Body of pancreas (tissue), 4 donors: ENCODE results near the gene VMO1. TPM values are rescaled to one million over a fixed set of nuclear protein-coding genes. Genes with fewer than 3 reads are reported as not detected.

Source experiments
- ATAC-seq: fragments of 150-250 bp; one replicate; pipeline ENCODE4 v1.9.1; 2016
- DNase-seq, 4 donors: peaks; one replicate each; pipeline ENCODE4 v3.0.0-alpha.2; 2019
- H3K27ac ChIP-seq, 4 donors: fragments of 200-600 bp; sonication (generic); 1 replicate in 3 of 4; 2 replicates in 1 of 4; pipeline versions ENCODE4 v1.5.1 to v1.6.1; 2016 to 2019; ENCODE audit warnings: mild to moderate bottlenecking in 1 of 4, mixed read lengths in 1 of 4, moderate library complexity in 1 of 4
- H3K27me3 ChIP-seq, 2 donors: fragments of 200-600 bp; sonication (generic); one replicate each; pipeline ENCODE4 v1.6.0; 2016; ENCODE audit warnings: mild to moderate bottlenecking in 1 of 2
- H3K36me3 ChIP-seq, 2 donors: fragments of 200-600 bp; sonication (generic); replicated peaks in 1 of 2; 2 replicates each; pipeline ENCODE4 v1.5.1; 2016; ENCODE audit warnings: low read depth in 2 of 2; ENCODE audit not compliant: insufficient read depth in 1 of 2
- H3K4me1 ChIP-seq: fragments of 200-600 bp; sonication (generic); one replicate; pipeline ENCODE4 v1.6.0; 2016
- H3K4me3 ChIP-seq, 2 donors: fragments of 200-600 bp; sonication (generic); 1 replicate in 1 of 2; 2 replicates in 1 of 2; pipeline ENCODE4 v1.5.1; 2016 to 2019
- H3K9me3 ChIP-seq, 3 donors: fragments of 200-600 bp; sonication (generic); 1 replicate in 2 of 3; 2 replicates in 1 of 3; pipeline ENCODE4 v1.5.1; 2016
- POLR2A ChIP-seq, 3 donors: fragments of 450-650 bp; IDR thresholded peaks; one replicate each; pipeline ENCODE4 v1.6.1; 2016; ENCODE audit warnings: antibody characterized with exemption in 3 of 3, mild to moderate bottlenecking in 2 of 3
- WGBS, 2 donors: methylation state at CpG; one replicate each; pipeline ENCODE4 v1.1.5; 2017; 5-methylcytosine and 5-hydroxymethylcytosine counted together
- intact Hi-C: fragments of 100-400 bp; cut with DNase I; formaldehyde crosslinking; loops from one replicate; pipeline ENCODE4 v1.15.1; 2023
- total RNA-seq, 2 donors: library from RNA; depleted of rRNA; stranded (reverse); fragments of >200 nt; gene quantifications; one replicate each; pipeline ENCODE4 v1.1.0, GENCODE V29; 2016
- TF ChIP-seq, protein P1 (sequence below), 7 experiments: fragments of 450-650 bp in 4 of 7; fragments of 200-600 bp in 3 of 7; sonication (generic) in 3 of 7; IDR thresholded peaks; one replicate each; pipeline ENCODE4 v1.5.1; 2016 to 2019; ENCODE audit warnings: antibody characterized with exemption in 7 of 7

The VMO1 gene
- total RNA-seq, 2 donors from 2014 or later, result not detected

DNA sequence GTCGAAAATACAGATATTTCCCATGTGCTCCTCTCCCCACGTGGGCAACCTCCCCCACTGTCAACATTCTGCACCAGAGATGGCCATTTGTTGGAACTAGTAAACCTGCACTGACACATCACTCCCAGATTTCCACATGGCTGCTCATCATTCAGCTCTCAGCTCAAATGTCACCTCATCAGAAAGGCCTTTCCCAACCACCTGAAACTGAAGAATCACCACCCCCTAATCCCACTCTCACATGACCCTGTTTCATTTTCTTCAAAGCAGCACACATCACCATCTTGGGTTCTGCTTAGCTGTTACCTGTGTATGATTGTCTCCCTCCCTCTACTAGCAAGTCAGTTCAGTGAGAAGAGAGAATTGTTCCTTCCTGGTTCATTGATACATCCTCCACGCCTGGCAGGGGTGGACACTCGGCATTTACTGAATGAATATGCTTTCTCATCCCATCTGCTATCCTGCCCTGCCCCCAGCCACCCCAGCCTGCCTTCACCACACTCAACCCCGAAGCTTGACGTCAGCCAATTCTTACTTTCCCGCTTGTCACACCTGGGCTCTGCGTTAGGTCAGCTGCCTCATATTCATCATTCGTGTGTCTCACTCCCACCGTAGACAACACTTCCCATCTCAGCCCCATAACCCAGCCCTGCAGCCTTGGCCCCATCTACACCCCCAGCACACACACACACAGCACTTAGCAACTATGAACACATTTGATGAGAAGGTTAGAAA, 14.5 kb upstream of the VMO1 start:
- DNase-seq, result no peak
- intact Hi-C loops, result no loop called here
- Histone ChIP-seq H3K36me3 (peaks cover 0 to 2% of the 10 kb centered on the region in 2 donors), H3K4me1 (peaks cover 10% of the 10 kb centered on the region), H3K4me3 (no peak overlapping the region), H3K27ac (no peak overlapping the region), H3K9me3 (no peaks in the 10 kb centered on the region), H3K27me3 (no peaks in the 10 kb centered on the region)
- no peak for TF ChIP-seq POLR2A (IDR thresholded peaks at IDR 0.05)
- ATAC-seq, result no peak
- whole genome bisulfite sequencing, 2 donors, result 62 to 73% methylated on average over 10 of the region's 10 CpGs

DNA sequence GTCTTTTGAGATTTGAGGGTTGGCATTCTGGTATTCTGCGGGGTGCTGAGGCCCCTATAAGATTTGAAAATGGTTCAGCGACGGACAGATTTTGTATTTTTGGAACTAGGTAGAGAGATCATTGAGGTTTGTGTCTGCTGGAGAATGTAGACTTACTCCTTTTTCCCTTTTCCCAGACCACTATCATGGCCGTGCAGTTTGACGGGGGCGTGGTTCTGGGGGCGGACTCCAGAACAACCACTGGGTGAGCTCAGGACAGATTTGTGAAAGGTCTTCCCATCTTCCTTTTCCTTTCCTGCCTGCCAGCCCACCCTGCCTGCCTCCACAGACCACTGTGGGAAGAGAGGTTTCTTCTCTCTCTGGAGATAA, 10.4 kb upstream of the VMO1 start:
- peak overlapping the region; percentile 74 to 91 for H3K4me3 ChIP-seq
- no peak for DNase-seq

DNA sequence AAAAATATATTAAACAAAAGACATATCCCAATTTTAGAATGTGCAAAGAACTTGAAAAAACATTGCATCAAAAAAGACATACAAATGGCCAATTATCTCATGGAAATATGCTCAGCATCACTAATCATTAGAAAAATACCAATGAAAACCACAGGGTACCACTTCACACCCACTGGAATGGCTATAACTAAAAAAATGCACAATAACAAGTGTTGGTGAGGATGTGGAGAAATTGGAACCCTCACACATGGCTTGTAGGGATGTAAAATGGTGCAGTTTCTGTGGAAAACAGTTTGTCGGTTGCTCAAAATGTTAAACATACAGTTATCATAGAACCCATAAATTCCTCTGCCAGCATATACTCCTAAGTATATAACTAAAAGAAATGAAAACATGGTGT, 9.0 kb upstream of the VMO1 start:
- H3K9me3 ChIP-seq, result no peaks in the 10 kb centered on the region
- ATAC-seq, result no peak
- no peak overlapping the region for H3K4me3 ChIP-seq
- intact Hi-C loops, result no loop called here
- WGBS, 2 donors, result 86 to 91% methylated on average over 1 of the region's 1 CpG
- H3K27me3 ChIP-seq, result no peaks in the 10 kb centered on the region
- TF ChIP-seq, protein P1, sequence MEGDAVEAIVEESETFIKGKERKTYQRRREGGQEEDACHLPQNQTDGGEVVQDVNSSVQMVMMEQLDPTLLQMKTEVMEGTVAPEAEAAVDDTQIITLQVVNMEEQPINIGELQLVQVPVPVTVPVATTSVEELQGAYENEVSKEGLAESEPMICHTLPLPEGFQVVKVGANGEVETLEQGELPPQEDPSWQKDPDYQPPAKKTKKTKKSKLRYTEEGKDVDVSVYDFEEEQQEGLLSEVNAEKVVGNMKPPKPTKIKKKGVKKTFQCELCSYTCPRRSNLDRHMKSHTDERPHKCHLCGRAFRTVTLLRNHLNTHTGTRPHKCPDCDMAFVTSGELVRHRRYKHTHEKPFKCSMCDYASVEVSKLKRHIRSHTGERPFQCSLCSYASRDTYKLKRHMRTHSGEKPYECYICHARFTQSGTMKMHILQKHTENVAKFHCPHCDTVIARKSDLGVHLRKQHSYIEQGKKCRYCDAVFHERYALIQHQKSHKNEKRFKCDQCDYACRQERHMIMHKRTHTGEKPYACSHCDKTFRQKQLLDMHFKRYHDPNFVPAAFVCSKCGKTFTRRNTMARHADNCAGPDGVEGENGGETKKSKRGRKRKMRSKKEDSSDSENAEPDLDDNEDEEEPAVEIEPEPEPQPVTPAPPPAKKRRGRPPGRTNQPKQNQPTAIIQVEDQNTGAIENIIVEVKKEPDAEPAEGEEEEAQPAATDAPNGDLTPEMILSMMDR (IDR thresholded peaks at IDR 0.05), result no peak
- TF ChIP-seq POLR2A (IDR thresholded peaks at IDR 0.05), result no peak
- peaks cover 0 to 2% of the 10 kb centered on the region in 2 donors for H3K36me3 ChIP-seq
- no peak for DNase-seq
- H3K4me1 ChIP-seq, result peaks cover 14% of the 10 kb centered on the region
- no peak overlapping the region for H3K27ac ChIP-seq

More for the DNA sequence above, 10.4 kb upstream of the VMO1 start:
- no peak for ATAC-seq
- Histone ChIP-seq H3K36me3 (peaks cover 0 to 2% of the 10 kb centered on the region in 2 donors), H3K27ac (peak overlapping the region; percentile 51 to 73 (median 62)), H3K4me1 (peaks cover 10% of the 10 kb centered on the region), H3K27me3 (no peaks in the 10 kb centered on the region), H3K9me3 (no peaks in the 10 kb centered on the region)
- TF ChIP-seq, protein P1 (IDR thresholded peaks at IDR 0.05), result no peak
- TF ChIP-seq POLR2A (IDR thresholded peaks at IDR 0.05), result no peak
- intact Hi-C loops, result no loop called here
- 0 to 1% methylated on average over 7 of the region's 7 CpGs for WGBS, 2 donors

DNA sequence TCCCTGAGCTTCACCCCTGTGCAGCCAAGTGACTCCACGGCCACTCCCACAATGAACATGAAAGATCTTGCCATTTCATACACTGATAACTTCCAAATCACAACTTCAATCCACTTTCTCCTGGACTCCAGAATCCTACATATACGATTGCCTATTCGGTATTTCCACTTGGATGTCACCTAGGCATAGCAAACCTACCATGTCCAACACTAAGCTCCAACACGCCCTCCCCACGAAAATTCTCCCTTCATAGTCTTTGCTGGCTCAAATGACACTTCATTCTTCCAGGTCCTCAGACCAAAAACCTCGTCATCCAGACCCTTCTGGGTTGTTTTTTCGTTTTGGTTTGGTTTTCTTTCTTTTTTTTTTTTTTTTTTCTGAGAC, 4.5 kb upstream of the VMO1 start:
- no peak for DNase-seq
- Histone ChIP-seq H3K27me3 (peaks cover 0 to 5% of the 10 kb centered on the region in 2 donors), H3K36me3 (no peaks in the 10 kb centered on the region), H3K4me1 (peaks cover 43% of the 10 kb centered on the region), H3K9me3 (no peaks in the 10 kb centered on the region), H3K4me3 (no peak overlapping the region), H3K27ac (peak overlapping the region; percentile 91 to 100 (median 94))
- no peak for ATAC-seq
- intact Hi-C loops, result no loop called here
- 35% methylated on average over 7 of the region's 7 CpGs for WGBS, 2 donors
- TF ChIP-seq, protein P1 (IDR thresholded peaks at IDR 0.05), result no peak
- TF ChIP-seq POLR2A (IDR thresholded peaks at IDR 0.05), result no peak

DNA sequence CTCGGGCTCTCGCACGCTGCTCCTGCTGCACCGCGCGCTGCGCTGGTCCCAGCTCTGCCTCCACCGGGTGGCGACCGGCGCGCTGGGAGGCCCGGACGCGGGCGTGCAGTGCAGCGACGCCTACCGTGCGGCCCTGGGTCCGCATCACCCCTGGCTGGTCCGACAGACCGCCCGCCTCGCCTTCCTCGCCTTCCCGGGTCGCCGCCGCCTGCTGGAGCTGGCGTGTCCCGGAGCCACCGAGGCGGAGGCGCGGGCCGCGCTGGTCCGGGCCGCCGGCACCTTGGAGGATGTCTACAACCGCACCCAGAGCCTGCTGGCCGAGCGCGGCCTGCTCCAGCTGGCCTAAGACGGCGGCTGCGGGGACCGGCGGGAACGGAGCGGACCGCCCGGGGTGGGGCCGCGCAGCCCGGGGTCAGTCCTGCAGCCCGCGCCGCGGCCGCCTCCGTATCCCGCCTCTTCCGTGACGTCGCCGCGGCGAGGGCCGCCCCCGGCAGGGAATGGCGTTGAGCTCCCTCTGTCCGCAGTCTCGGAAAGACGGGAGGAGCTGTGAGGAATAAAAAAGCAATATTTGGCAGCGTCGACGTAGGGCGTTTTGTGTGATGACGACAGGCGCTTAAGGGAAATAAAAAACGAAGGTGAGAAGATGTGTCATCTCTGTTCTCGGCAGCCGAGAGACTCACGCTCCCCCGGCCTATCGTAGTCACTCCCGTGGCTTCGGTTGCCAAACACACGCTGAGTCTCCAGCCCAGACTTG, 4.0 kb upstream of the VMO1 start:
- intact Hi-C loops, result loop anchor here (5.0 kb wide), 2 partner anchors 58 to 97 kb away; partner anchors contain the start of gene MED11
- Histone ChIP-seq H3K36me3 (no peaks in the 10 kb centered on the region), H3K9me3 (no peaks in the 10 kb centered on the region), H3K27ac (peak overlapping the region; percentile 91 to 100 (median 94)), H3K4me1 (peaks cover 48% of the 10 kb centered on the region), H3K4me3 (peak overlapping the region; percentile 31 to 59), H3K27me3 (peaks cover 0 to 11% of the 10 kb centered on the region in 2 donors)
- peak; percentile 89 for ATAC-seq
- 0% methylated on average over 18 to 74 of the region's 91 CpGs for WGBS, 2 donors
- TF ChIP-seq POLR2A (IDR thresholded peaks at IDR 0.05), result peak; percentile 85 to 94 (median 91)
- TF ChIP-seq, protein P1 (IDR thresholded peaks at IDR 0.05), result peak; percentile 64 to 97 (median 89)
- DNase-seq, result peak; percentile 84 to 89 (median 86)
